ENCODE results near the gene NAA30.
"Not testable (repeated sequence)": the region's sequence is repeated elsewhere in the genome, so short reads cannot be mapped to it uniquely, and the experiment has no call there.

Gene NAA30

DNA sequence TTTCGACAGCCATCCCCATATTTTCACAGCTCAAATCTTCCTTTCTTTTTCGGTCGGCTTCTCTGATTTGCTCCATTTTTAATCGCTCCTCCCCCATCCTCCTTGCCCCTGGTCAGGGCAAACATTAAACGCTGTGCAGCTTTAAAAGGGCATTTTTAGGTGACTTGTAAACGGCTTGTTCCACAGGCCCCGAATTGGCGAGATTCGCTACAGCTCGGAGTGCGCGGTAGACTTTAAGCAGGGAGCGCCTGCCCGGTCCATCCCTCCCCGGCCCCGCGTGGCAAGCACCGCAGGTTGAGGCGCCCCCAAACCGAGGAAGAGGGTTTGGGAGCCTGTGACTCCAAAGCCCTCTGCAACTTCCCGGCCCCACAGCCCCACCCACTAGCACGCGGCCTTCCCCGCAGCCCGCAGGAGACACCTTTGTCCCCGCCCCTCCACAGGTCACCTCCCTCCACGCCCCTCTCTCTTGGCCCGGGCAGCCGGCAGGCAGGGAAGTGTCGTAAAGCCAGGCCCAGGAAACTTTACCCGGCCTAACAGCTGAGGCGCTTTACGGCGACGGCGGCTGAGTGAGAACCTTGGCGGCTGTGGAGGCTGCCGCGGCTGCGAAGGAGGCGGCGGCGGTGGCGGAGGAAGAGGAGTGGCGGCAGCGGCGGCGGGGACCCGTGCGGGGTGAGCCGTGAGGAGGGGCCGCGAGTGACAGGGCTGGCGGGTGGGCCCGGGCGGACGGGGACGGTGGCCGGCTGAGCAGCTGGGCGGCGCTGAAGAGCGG, at the start of gene NAA30:
NAA30 (plus strand) TSS at position 550 of the 769 bp plus-strand sequence. CDS start 372 bp downstream, outside the sequence.
- DNase-seq (ENCODE audit: low read depth in 2 of 2), result peak; percentile 92 to 95

DNA sequence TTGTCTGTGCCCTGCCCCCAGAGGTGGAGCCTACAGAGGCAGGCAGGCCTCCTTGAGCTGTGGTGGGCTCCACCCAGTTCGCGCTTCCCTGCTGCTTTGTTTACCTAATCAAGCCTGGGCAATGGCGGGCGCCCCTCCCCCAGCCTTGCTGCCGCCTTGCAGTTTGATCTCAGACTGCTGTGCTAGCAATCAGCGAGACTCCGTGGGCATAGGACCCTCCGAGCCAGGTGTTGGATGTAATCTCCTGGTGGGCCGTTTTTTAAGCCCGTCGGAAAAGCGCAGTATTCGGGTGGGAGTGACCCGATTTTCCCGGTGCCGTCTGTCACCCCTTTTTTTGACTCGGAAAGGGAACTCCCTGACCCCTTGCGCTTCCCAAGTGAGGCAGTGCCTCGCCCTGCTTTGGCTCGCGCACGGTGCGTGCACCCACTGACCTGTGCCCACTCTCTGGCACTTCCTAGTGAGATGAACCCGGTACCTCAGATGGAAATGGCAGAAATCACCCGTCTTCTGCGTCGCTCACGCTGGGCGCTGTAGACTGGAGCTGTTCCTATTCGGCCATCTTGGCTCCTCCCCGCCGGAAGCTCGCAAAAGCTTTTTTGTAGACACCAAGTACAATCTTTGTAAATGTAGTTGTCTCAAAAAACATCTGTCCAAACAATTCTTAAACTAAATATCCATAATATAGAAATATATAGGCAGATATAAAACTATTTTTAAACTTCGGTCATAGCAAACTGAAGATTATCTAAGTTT, 46.7 kb upstream of the NAA30 start:
- not testable (repeated sequence) for DNase-seq (ENCODE audit: low read depth in 2 of 2)

DNA sequence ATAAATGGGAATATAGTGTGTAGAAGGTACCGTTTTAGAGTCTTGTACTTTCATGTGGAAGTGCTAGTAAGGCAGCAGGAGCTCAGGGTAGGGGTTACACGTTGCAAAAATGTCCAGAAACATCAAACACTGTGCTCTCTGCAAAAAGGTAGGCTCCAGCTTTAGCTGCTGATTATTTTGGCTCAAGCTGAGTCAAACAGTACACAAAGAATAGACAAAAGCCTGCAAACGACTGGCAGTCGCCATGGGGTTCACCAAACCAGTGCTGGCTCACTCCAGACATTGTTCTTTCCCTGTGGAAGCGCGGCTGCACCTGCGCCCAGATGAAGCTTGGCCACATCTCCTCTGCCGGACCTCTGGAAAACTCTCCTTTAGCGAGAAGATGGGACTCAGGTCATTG, 45.3 kb upstream of the NAA30 start:
- no peak for DNase-seq (ENCODE audit: low read depth in 2 of 2)

DNA sequence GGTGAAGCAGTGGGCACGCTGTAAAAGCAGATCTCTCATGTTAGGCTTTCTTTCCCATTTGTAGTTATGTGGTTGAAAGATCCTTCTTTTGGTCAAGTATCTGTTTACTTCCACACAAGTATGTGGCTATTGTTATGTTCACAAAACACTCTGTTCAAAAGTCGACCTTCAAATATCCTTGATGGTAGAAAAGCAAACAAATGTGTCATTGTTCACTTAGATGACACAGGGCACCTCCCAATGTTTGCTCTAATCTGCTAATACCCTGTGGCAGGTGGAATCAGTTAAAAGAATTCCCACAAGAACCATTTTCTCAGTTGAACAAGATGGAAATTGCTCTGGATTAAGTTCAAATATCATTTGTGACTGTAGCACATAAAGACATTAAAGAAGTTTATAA, 43.6 kb upstream of the NAA30 start:
- DNase-seq (ENCODE audit: low read depth in 2 of 2), result no peak

DNA sequence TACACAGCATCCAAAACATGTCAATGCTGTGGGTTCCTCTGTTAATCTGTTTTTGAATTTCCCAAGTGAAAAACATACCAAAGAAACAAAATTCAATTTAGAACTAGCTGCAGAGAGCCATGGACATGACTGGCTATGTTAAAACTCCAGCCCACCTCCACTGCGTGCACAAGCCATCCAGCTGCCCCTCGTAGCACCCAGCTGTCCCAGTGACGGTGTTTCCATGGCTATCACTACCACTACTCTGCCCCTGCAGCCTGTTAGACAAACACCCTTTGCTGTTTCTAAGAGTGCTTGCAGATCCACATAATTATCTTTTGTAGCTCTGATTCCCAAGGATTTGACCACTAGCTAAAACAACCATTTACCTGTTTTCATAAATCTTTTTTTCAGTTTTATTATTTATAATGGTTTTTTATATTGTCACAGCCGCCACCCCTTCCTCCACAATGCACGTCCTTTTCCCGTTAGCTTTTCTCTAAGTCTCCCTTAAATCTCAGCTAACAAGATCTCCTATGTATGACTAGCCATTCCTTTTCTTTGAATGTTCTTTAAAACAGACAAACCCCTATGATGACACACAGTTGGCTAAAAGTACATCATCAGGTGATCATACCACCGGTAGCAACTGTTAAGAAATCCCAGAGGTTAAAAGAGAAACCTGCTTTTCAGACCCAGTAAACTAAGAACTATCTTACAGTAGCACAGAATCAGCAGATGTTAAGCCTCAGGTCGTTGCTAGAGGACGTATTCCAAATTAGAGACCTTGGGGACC, 37.8 kb upstream of the NAA30 start:
- DNase-seq (ENCODE audit: low read depth in 2 of 2), result no peak

DNA sequence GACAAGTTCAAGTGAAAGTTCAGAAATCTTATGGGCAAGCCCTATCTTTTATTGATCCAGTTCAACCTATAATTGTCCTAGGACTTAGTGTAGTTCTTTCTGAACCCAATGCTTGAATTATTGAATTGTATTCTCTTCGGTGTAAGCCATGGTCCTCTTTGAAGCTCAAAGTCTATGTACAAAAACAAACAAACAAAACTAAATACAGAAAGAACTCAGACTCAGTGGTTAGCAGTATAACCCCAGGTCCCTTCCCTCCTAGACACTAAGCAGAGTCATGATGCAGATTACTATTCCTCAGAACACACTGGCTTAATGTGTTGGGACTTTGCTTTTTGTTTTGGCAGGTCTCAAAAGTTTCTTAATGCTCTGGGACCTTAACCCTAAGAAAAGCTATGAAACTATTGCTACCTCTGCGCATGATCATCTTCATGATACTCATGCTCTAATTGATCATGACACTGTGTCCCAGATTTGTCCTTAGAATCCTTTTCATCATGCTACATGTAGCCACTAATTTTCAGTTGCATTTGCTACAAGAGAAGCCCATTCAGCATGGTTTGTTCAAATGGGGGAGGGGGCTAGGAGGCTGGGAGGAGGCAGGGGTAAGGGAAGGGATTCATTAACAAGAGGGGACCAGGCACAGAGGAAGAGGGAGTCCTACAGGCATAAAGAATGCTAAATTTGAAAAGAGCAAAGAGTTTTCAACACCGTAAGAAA, 35.1 kb upstream of the NAA30 start:
- DNase-seq (ENCODE audit: low read depth in 2 of 2), result no peak

DNA sequence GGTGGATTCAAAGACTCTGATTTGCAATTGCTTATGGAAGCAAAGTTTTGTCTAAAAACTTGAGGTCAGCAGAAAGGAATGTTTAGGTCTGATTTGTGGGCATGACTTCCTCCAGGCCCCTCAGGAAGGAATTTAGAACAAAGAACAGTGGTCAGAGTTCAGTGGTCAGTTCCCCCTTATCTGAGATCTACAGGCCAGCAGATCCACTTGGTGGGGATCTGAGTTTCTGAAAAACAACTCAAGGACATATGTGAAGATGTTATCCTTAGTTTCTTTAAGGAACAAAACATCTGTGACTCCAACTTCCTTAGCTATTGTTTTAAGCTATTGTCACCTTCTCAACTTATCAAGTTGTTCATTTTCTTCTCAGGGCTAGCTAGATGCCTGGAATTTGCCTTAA, 28.0 kb upstream of the NAA30 start:
- no peak for DNase-seq (ENCODE audit: low read depth in 2 of 2)

DNA sequence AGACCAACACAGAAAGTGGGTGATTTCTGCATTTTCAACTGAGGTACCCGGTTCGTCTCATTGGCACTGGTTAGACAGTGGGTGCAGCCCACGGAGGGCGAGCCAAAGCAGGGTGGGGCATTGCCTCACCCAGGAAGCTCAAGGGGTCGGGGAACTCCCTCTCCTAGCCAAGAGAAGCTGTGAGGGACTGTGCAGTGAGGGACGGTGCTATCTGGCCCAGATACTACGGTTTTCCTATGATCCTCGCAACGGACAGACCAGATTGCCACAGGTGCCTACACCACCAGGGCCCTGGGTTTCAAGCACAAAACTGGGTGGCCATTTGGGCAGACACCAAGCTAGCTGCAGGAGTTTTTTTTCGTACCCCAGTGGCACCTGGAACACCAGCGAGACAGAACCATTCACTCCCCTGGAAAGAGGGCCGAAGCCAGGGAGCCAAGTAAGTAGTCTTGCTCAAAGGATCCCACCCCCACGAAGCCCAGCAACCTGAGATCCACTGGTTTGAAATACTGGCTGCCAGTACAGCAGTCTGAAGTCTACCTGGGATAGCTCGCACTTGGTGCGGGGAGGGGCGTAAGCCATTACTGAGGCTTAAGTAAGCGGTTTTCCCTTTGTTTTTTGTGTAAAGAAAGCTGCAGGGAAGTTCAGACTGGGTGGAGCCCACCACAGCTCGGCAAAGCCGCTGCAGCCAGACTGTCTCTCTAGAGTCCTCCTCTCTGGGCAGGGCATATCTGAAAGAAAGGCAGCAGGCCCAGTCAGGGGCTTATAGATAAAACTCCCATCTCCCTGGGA, 25.5 kb upstream of the NAA30 start:
- DNase-seq (ENCODE audit: low read depth in 2 of 2), result no peak

DNA sequence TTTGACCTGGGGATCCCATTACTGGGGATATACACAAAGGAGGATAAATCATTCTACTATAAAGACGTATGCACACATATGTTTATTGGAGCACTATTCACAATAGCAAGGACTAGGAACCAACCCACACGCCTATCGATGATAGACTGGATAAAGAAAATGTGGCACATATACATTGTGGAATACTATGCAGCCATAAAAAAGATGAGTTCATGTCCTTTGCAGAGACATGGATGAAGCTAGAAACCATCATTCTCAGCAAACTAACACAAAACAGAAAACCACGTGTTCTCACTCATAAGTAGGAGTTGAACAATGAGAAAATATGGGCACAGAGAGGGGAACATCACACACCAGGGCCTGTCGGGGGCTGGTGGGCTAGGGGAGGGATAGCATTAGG, 20.2 kb upstream of the NAA30 start:
- DNase-seq (ENCODE audit: low read depth in 2 of 2), result not testable (repeated sequence)

DNA sequence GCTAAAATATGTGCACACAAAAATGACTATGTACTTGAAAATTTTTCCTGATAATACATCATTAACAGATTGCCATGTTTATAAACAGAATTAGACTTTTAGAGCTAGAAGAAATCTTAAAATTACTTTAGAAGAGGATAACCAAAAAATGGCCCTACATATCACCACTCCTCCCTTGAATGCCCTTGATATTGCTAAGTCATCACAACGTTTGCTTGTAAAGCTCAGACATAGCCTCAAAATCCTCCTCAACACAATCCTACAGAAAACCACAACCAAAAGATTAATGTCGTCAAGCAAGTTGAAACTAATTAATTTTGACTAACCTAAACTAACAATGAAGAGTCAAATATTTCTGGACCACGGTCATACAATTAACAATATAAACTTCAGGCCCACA, 19.4 kb upstream of the NAA30 start:
- no peak for DNase-seq (ENCODE audit: low read depth in 2 of 2)

DNA sequence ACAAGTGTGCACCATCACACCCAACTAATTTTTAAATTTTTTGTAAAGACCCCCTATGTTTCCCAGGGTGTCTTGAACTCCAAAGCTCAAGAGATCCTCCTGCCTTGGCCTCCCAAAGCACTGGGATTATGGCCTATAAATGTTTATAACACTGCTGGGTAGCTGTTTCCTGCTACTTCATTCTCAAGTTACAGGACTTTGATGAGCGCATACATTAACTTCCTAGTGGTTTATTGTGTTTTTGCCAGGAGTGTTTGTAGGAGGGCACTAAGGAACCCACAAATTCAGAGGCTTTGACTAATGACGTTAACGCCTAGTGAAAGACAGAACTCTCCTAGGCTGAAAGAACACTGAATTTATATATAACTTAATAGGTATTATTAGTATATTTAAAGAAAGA, 15.2 kb upstream of the NAA30 start:
- no peak for DNase-seq (ENCODE audit: low read depth in 2 of 2)

DNA sequence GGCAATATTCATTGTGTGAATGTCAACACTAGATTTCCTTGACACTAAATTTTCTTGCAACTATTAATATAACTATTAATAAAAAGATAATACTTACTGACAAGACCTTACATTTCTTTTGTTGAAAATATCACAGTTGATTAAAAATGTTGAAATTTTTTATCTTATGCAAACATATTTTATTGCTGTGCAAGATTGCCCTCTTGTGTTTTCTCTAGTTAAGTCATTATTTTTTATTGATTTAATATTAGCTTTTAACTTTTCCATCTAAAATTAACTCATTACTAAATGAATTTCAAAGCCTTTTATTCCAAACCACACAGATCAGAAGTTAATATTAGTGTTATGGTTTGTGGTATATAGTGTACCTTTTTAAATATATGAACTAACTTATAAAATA, 11.7 kb upstream of the NAA30 start:
- no peak for DNase-seq (ENCODE audit: low read depth in 2 of 2)

DNA sequence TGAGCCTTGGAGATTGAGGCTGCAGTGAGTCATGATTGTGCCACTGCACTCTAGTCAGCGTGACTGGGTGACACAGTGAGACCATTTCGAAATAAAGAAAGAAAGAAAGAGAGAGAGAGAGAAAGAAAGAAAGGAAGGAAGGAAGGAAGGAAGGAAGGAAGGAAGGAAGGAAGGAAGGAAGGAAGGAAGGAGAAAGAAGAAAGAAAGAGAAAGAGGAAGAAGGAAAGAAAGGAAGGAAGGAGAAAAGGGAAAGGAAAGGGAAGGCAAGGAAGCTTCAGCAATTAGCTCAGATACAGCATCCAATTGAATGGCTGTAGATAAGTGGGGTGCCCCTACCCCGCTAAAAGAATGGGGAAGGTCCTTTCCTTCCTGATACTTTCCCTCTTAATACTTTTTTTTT, 9.5 kb upstream of the NAA30 start:
- DNase-seq (ENCODE audit: low read depth in 2 of 2), result no peak

DNA sequence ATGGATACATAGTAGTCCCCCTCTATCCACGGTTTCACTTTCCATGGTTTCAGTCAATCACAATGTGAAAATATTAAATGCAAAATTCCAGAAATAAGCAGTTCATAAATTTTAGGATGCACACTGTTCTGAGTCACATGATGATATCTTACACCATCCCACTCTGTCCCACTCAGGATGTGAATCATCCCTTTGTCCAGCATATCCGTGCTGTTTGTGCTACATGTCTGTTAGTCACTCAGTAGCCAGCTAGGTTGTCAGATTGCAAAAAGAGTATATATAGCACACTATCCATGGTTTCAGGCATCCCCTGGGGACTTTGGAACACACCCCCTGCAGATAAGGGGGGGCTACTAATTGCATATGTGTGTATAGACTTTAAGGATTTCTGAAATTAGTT, 8.1 kb upstream of the NAA30 start:
- DNase-seq (ENCODE audit: low read depth in 2 of 2), result no peak

DNA sequence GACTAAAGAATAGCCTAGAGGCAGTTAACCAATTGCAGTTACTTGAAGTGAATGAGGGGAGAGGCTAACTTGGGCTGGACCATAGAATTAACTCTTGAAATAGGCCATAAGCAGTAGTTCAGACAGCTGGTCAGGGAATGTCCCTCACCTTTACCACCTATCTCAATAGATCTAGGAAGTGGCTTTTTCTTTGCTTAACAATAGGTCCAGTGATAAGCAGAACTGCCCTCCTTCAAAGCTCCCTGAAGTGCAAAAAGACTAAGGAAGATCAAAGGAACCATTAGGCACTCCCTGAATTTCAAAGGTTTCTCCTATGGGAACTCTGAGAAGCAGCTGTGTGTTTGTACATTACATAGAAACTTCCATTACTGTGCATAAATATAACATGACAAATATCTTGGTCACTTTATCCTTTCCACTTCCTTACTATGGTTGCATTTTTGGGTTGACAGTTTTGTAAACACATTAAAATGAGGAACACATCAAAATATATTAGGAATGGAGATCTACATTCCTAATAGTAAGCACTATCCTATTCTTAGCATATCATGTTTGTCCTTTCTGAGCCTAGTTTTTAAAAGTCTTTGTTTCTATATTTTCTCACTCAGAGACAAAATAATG, 7.2 kb upstream of the NAA30 start:
- DNase-seq (ENCODE audit: low read depth in 2 of 2), result no peak

DNA sequence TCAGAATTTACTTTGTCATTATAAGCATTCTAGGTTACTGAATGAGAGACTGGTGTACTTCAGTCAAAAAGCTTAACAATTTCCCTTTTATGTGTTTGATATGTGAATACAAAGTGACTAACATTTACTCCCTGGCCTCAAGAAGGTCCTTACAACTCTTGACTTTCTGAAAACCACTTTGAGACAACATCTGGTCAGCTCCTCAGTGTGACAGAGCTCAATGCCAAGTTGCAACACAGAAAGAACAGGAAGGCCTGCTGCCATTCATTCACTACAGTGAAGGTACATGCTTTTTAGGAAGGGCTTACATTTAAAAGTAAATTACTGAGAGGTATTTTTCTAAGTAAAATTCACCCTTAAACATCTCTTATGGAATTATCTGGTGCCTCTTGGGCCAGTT, 2.3 kb upstream of the NAA30 start:
- DNase-seq (ENCODE audit: low read depth in 2 of 2), result no peak

DNA sequence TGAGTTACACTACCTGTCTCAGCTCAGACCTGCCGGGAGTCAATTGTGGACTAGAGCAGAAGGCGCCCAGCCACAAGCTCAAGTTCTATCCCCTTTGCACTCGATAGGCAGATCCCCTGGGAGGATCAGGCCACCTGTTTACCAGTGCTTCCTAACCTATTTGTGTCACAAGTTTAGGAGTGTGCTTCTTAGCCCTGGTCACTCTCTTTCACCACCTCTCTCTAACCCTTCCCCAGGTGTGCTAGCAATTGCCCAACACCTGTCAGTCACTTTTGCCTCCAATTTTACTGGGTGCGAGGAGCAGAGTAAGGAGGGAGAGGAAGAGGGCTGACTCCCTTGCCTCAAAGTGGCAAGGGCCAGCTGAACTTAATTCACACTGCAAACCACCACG, 745 bp upstream of the NAA30 start:
- no peak for DNase-seq (ENCODE audit: low read depth in 2 of 2)

DNA sequence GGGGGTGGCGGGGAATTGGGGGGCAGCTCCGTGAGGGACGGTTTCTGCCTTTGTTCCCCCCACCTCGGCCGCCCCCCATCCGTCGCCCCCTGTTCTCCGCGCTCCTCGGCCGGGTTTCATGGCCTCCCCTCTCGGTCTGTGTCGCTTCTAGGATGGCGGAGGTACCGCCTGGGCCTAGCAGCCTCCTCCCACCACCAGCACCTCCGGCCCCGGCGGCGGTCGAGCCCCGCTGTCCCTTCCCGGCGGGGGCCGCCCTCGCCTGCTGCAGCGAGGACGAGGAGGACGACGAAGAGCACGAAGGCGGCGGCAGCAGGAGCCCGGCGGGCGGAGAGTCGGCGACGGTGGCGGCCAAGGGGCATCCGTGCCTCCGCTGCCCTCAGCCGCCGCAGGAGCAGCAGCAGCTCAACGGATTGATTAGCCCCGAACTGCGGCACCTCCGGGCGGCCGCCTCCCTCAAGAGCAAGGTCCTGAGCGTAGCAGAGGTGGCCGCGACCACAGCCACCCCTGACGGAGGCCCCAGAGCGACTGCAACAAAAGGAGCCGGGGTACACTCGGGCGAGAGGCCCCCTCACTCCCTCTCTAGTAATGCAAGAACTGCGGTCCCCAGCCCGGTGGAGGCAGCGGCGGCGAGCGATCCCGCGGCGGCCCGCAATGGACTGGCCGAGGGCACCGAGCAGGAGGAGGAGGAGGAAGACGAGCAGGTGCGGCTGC, 575 bp downstream of the NAA30 start:
- peak in 1 of 2 donors; percentile 25 for DNase-seq (ENCODE audit: low read depth in 2 of 2)

DNA sequence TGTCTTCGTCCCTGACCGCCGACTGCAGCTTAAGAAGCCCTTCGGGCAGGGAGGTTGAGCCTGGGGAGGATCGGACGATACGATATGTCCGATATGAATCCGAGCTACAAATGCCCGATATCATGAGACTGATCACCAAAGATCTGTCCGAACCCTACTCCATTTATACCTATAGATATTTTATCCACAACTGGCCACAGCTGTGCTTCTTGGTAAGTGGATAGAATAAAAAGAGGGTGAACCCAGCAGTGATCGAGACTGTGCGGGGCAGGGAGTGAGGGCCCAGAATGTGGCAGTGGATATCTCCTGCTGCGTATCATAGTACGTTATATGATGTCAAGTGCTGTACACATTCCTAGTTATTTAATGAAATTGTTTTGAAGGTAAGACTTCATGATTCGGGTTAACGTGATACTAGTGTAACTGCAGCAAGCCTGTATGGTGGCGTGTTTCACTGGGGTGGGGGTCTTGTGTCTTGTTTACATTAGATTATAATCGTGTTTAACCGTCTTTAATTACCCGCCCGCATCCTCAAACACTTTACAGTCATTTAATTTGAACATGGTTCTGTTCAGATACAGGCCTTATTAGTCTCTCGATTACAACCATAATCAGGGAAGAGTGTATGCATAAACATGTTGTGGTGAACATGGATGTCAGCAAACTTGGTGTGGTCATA, 1.3 kb downstream of the NAA30 start:
- DNase-seq (ENCODE audit: low read depth in 2 of 2), result no peak

Measured in stimulated activated CD8-positive, alpha-beta memory T cell treated with anti-CD3 and anti-CD28 coated beads, Interleukin-7, amount 100 ng/mL, for 4 hours (primary cell).